HG02943 (cell line): ENCODE data around the gene POT1.

Source experiments
- ATAC-seq: cut with Tn5 transposase; IDR thresholded peaks from one replicate; pipeline ENCODE4 v1.9.1; 2021; ENCODE audit warnings: mild to moderate bottlenecking, low read depth, moderate library complexity; ENCODE audit not compliant: unreplicated experiment

Gene POT1

GRCh38 chr7:124811341-124811740 lies 118.3 kb downstream of the POT1 start:
- no peak for ATAC-seq

DNA sequence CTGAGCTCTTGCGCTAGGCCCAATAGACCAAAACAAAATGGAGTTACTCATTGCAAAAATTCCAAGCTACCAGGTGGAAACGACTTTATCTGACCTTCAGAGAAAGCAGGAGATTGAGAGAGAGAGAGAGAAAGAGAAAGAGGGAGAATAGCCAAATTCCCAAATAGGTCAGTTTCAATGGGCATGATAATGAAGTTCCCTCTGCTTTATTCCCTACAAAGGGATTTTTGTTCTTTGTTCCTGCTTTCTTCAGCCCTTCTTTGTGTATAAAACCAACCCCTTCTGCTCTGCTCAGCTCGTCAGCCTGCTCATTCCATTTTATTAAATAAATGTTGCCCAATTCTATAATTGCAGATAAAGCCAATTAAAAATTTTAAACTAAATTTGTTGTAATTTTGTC lies 119.0 kb downstream of the POT1 start:
- ATAC-seq: no peak

DNA sequence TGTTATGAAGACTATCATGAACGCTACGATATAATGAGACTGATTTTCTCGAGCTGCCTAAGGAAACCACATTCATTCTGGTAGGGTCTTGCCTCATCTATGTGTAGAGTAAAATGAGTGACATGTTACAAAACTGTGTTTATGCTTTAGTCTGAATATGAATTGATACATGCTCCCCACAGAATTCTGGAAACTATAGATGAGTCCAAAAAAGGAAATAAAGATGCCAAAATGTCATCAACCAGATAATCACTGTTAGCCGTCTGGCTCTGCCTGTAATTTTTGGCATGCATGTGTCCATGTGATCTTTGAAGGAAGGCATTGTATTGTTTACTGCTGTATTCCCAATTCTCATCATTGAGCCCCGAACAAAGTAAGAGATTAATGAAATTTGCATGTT lies 121.4 kb downstream of the POT1 start:
- no peak for ATAC-seq

DNA sequence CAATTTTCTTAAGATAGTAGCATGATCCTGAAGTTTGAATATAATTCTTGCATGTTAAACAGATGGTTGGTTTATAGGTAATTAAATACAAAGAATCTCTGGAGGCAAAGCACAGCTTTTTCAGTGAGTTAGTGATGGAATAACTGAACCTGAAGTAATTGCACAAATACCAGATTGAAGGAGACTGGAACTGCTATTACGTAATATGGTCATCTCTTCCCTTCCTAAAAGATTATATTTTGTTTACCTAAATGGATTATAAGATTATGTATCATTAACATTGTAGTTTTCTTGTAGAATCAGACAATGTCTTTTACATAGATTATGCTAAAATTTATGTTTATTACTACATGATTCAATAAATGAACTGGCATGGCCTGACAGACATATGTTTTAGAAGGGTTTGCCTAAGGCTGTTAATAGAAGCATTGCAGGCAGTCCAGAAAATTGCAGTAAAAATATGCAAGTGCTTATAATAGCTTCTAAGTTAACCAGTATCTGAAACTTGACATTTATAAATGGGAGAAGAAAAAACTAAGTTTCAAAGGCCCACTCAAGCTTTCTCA lies 128.2 kb downstream of the POT1 start:
- ATAC-seq: no peak

GRCh38 chr7:124800386-124800785 lies 129.2 kb downstream of the POT1 start:
- no peak for ATAC-seq

DNA sequence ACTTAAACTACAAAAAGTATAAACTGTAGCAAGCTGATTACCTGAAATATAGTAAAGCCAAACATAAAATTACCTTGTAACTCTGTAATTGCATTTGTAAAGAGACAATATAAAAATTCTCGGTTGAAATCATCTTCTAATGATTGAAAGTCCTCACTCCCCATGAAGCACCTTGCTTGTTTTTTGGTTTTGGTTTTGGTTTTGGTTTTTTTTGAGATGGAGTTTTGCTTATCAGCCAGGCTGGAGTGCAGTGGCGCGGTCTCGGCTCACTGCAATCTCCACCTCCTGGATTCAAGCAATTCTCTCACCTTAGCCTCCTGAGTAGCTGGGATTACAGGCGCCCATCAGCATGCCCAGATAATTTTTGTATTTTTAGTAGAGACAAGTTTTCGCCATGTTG lies 130.2 kb downstream of the POT1 start:
- ATAC-seq: no peak

DNA sequence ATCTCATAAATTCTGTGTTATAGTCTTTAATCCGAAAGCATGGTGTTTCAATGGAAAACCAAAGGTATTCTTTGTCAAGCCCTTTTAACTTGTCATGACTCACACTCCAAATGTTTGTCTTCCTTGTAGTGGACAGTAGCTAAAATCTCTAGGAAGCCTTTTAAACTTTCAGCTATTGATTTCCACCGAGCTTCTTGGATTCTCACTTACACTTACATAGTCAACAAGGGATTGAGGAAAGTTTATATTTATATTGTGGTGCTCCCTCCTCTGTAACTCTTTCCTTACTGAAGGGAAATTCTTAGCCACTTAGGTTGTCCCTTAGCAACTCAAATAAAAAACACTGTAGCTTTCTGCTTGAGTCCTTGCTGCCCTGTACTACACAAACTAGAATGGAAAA lies 132.9 kb downstream of the POT1 start:
- no peak for ATAC-seq

DNA sequence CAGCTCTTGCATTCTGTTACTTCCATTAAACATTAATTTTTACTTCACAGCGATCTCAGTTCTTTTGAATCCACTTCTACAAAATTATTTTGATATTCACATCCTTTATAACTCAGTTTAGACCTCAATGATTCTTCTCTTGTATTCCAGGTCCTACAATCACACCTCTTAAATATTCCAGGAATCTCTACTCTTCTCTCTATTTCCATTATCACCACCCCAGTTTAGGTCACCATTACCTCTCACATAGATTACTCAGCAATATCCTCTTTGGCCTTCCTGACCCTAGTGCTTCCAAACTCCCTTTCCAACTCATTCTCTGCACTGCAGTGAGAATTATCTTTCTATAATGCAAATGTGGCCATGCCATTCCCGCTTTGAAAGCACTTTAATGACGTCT lies 136.9 kb downstream of the POT1 start:
- ATAC-seq: no peak

- no peak for ATAC-seq
Measured at GRCh38 chr7:124792002-124792401, 137.6 kb downstream of the POT1 start.

- no peak for ATAC-seq
Measured at GRCh38 chr7:124791426-124791825, 138.2 kb downstream of the POT1 start.

- ATAC-seq: no peak
Measured at GRCh38 chr7:124790645-124791044, 139.0 kb downstream of the POT1 start.

DNA sequence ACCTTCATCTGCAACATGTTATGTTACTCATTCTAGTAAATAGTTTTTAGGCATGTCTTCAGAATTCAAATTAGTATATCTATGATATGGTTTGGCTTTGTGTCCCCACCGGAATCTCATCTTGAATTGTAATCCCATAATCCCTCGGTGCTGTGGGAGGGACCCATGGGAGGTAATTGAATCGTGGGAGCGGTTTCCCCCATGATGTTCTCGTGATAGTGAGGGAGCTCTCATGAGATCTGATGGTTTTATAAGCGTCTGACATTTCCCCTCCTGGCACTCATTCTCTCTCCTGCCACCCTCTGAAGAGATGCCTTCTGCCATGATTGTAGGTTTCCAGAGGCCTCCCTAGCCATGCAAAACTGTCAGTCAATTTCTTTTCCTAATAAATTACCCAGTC lies 143.6 kb downstream of the POT1 start:
- ATAC-seq: no peak

- no peak for ATAC-seq
Measured at GRCh38 chr7:124784879-124785818, 144.5 kb downstream of the POT1 start.

DNA sequence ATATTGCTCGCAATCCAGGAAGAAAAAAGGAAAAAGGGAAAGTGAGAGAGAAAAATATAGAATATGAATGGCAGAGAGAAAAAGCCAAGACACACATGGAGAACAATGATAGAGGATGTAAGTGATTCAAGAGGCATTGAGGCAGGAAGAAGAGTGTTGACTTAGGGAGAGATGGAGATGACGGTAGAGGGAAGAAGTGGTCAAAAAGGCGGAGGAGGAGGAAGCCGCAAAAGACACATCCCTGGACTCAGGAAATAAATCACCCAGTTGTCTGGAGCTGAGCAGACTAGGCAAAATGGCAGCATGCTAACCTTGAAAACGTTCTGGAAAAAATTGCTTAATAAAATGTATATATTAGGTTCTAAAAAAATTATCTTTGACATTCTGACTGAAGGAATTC lies 146.4 kb downstream of the POT1 start:
- no peak for ATAC-seq

DNA sequence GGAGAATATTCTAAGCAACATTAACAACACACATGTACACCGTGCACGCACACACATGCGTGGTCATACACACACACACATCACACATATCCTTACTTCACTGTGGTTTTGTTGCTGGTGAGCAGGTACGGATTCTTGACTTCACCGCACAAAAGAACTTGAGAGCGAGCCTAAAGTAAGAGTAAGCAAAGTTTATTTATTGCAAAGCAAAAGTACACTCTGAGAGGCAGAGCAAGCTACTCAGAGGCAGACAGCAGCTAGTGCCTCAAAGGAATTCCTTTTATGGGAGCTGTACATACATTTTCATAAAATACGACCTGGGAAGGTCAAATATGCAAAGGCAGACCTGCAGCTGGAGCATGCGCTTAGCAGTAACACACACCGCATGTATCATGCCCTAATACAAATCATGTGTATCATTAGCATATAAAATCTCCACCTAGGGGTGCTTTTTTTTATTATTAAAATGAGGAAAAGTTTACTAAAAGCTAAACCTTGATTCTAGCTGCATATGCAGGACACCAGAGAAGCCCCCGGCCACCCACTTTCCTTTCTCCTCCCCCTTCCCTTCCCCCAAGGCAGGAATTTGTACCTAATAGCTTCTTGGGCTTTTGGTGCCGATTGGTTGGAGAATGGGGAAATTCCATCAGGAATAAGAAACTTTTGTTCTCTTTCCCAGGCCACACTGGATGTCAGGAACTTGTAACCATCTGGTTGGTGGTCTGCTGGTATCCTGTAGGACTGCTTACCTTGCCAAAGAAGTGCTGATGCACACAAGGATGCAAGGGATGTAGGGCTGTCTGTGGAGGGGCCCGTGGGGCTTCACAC lies 147.5 kb downstream of the POT1 start:
- ATAC-seq: no peak

GRCh38 chr7:124781418-124781817 lies 148.2 kb downstream of the POT1 start:
- no peak for ATAC-seq

DNA sequence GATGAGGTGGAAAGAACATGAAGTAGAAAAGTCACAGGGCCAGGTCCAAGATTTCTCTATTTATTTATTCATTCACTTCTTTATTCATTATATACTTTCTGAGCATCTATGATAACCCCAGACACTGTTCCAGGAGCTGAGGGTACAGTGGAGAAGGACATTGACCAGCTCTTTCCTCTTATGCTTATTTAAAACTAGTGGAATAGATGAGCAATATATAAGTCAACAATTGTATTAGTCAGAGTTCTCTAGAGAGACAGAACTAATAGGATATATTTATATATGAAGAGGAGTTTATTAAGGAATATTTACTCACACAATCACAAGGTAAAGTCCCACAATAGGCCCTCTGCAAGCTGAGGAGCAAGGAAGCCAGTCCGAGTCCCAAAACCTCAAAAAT lies 149.0 kb downstream of the POT1 start:
- ATAC-seq: no peak

GRCh38 chr7:124780056-124780455 lies 149.6 kb downstream of the POT1 start:
- no peak for ATAC-seq

- ATAC-seq: no peak
Measured at GRCh38 chr7:124779620-124780019, 150.0 kb downstream of the POT1 start.

DNA sequence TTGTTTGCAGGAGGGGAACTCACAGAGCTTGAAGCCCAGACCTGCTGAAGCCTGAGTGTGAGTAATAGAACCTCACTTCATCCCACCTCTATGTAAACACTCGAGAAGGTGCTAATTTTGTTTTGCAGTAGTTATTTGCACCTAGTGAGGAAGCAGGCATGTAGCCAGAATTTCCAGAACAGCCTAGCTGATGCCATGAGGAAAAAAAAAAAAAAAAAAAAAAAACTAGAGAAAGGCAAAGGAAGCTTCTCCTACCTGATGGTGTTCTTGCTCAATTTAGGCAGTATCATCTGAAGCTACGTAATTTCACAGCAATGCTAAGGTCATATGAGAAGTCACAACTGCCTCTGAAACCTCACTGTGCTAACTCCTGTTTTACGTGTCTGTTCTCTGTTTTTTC lies 150.4 kb downstream of the POT1 start:
- no peak for ATAC-seq

GRCh38 chr7:124777268-124777667 lies 152.4 kb downstream of the POT1 start:
- no peak for ATAC-seq
